Epithelial cell of esophagus (primary cell): ENCODE measurements around the gene SLC44A4.
A peak's percentile ranks its signal among the peaks of the same experiment; 100 is the strongest.
"Not testable (repeated sequence)": the region's sequence is repeated elsewhere in the genome, so short reads cannot be mapped to it uniquely, and the experiment has no call there.

ENCODE experiments used
- DNase-seq: peaks from one replicate; pipeline ENCODE4 v3.0.0; 2010; ENCODE audit warnings: low read depth
- H3K4me3 ChIP-seq: 2 replicates; pipeline ENCODE4 v1.5.1; 2011; ENCODE audit warnings: mild to moderate bottlenecking, low read length, control low read depth
- CTCF ChIP-seq: IDR thresholded peaks from 2 replicates; pipeline ENCODE4 v1.5.1; 2011; ENCODE audit warnings: low read depth, mild to moderate bottlenecking, low read length, control low read depth, inconsistent platforms; ENCODE audit not compliant: insufficient read depth; ENCODE audit errors: missing control alignments

SLC44A4 gene

GRCh38 chr6:31830886-31831335 lies 47.9 kb downstream of the SLC44A4 start:
- no peak for TF ChIP-seq CTCF
- DNase-seq: no peak
- peak overlapping the region; percentile 67 for H3K4me3 ChIP-seq

GRCh38 chr6:31829633-31830283 lies 49.0 kb downstream of the SLC44A4 start:
- H3K4me3 ChIP-seq: peak overlapping the region; percentile 67
- peak; percentile 25 for TF ChIP-seq CTCF
- peak; percentile 63 for DNase-seq

- peak; percentile 100 for DNase-seq
- peak within 1 kb of the TSS; percentile 77 for H3K4me3 ChIP-seq
- TF ChIP-seq CTCF: no peak
These were observed 51.3 kb downstream of the SLC44A4 start, which contains the start of gene HSPA1B for GRCh38 chr6:31827286-31828079. Gene HSPA1B, plus strand, starts transcription at chr6:31827738. Its CDS starts 213 bp downstream, at chr6:31827951.

- H3K4me3 ChIP-seq: peak overlapping the region; percentile 50
- no peak for TF ChIP-seq CTCF
- DNase-seq: peak; percentile 83
These were observed 52.0 kb downstream of the SLC44A4 start for GRCh38 chr6:31826793-31827285.

- peak overlapping the region; percentile 24 for H3K4me3 ChIP-seq
- TF ChIP-seq CTCF: no peak
- DNase-seq: no peak
These were observed 53.2 kb downstream of the SLC44A4 start for GRCh38 chr6:31825553-31825952.

GRCh38 chr6:31823592-31824196 lies 55.1 kb downstream of the SLC44A4 start:
- not testable (repeated sequence) for DNase-seq, H3K4me3 ChIP-seq
